ES-I3 (cell line): ENCODE data around the gene DACH1.
"Not testable (repeated sequence)": the region's sequence is repeated elsewhere in the genome, so short reads cannot be mapped to it uniquely, and the experiment has no call there.

Experiments
- H3K36me3 ChIP-seq: 2 replicates; pipeline ENCODE4 v1.6.1; 2013; ENCODE audit warnings: mild to moderate bottlenecking, low read length, control low read depth, moderate library complexity; ENCODE audit not compliant: insufficient read depth
- H3K4me1 ChIP-seq: 2 replicates; pipeline ENCODE4 v1.6.1; 2013; ENCODE audit warnings: mild to moderate bottlenecking, control low read depth, low read length; ENCODE audit not compliant: insufficient read depth
- H3K9ac ChIP-seq: 2 replicates; pipeline ENCODE4 v1.6.1; 2013; ENCODE audit warnings: low read depth, mild to moderate bottlenecking, low read length, moderate library complexity
- H3K9me3 ChIP-seq: 2 replicates; pipeline ENCODE4 v1.6.1; 2013; ENCODE audit warnings: mild to moderate bottlenecking, low read length, moderate library complexity; ENCODE audit not compliant: control insufficient read depth, insufficient read depth

Gene DACH1

DNA sequence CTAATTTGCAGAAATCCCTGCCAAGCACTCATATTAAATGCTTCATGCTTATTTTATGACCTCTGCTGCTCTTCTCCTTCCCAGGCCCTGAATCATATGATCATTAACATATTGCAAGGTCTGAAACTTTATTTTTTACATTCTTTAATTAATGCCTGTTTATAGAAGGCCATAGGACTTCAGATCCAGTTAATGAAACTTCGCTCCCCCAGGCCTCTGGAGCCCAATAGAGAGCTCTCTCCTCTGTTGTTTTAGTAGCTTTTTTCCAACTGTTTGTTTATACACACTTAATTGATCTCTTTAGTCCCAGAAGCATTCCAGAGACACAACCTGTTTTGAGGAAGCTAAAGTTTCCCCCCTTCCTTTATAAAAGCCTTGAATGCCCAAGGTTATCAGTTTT, 68.3 kb downstream of the DACH1 start:
- Histone ChIP-seq H3K4me1 (no peaks in the 10 kb centered on the region), H3K36me3 (no peaks in the 10 kb centered on the region), H3K9me3 (no peaks in the 10 kb centered on the region), H3K9ac (no peak overlapping the region)

DNA sequence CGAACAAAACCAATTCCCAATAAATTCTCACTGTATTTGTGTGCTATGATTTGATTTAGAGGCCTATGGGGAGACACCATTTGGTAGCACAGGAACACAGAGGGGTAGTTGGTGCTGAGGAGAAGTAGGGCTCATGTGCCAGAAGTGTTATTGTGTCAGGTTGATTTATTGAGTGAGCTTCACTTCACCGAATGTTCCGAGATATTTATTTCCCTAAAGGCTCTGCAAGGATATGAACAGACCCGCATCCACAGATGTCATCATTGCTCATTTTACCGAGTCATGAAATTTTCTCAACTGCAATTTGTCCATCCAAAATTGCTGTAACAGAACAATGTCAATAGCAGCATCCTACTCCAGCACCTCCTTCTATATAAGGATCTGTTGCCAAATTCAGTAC, 69.5 kb downstream of the DACH1 start:
- Histone ChIP-seq H3K4me1 (no peaks in the 10 kb centered on the region), H3K36me3 (no peaks in the 10 kb centered on the region), H3K9ac (no peak overlapping the region), H3K9me3 (no peaks in the 10 kb centered on the region)

DNA sequence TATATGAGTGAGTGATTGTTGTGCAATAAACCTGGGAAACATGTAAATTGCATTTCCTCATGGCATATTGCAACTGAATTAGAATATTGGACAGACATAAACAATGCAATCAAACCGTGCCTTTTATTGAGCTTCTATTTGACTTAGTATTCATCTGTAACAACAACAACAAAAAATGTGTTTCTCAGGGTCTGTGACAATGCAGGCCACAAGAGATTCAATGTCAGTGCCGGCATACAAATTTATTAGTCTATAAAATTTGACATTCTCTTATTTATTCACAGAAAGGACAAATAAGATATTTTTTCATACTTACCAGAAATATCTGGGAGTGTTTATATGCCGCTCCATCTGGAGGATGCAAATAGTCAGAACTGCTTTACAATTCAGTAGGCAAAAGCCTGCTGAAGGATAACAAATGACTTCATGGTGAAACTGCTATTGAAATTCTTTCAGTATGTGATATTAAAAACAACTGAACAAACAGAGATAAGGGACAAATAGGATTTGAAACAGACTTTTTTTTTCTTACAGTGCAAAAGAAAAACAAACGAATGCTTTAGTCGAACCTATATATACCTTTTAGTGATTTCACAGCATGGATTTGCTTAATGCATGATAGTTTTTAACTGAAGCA, 77.2 kb downstream of the DACH1 start:
- Histone ChIP-seq H3K36me3 (no peaks in the 10 kb centered on the region), H3K9me3 (no peaks in the 10 kb centered on the region), H3K9ac (no peak overlapping the region), H3K4me1 (peaks cover 8% of the 10 kb centered on the region)

DNA sequence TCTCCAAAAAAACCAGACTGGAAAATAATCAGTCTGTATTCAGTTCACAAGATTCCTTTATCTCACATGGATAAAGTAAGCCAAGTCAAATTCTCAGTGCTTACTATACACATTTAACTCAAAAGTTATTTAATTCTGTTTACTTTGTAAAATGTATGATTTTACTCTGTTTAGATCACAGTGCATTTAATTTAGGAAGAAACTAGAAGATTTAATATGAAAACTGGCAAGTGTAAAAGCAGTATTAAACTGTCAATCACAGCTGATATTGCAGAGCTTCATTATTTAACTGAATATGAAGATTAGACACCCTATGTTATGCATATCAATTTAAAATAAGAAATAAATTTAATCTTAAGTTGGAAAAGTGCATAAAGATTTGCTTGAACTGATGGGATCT, 78.0 kb downstream of the DACH1 start:
- H3K36me3 ChIP-seq = no peaks in the 10 kb centered on the region
- no peak overlapping the region for H3K9ac ChIP-seq
- H3K4me1 ChIP-seq = peaks cover 8% of the 10 kb centered on the region
- H3K9me3 ChIP-seq = no peaks in the 10 kb centered on the region

DNA sequence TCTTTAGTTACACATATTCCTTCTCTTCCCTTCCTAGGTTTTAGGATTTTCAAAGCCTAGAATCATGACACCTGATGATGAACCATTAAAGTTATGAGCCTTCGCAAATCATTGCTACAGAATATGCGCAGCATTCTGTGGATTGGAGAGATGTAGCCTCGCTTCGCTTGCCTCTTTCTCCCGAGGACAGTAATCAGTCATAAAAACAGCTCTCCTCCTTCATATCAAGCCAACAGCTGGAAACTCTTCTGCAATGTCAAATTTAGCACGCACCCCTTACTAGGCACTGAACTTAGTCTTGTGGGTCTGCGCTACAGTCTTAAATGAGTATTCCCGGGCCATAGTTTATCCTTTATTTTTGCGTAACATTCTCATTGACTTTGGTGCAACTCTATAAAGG, 79.6 kb downstream of the DACH1 start:
- Histone ChIP-seq H3K36me3 (no peaks in the 10 kb centered on the region), H3K9me3 (no peaks in the 10 kb centered on the region), H3K9ac (no peak overlapping the region), H3K4me1 (peaks cover 8% of the 10 kb centered on the region)

DNA sequence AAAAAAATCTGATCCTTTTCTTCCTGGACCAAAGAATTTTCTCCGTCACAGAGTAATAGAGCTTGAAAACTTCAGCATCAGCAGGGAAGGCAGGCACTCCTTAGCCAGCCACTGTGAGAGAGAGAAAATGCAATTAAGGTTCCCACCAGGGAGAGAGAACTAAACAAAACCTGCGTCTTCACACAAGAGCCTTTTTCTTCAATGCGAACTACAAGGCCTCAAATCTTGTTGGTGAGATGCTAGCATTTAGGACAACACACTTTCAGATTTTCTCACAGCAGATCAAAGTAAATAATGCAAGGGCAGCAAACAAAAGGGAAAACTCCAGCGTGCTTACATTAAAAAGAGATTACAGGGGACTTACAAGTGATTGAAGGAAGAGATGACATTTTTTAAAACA, 80.1 kb downstream of the DACH1 start:
- H3K4me1 ChIP-seq = peaks cover 8% of the 10 kb centered on the region
- no peaks in the 10 kb centered on the region for H3K36me3 ChIP-seq
- no peaks in the 10 kb centered on the region for H3K9me3 ChIP-seq
- H3K9ac ChIP-seq = no peak overlapping the region

DNA sequence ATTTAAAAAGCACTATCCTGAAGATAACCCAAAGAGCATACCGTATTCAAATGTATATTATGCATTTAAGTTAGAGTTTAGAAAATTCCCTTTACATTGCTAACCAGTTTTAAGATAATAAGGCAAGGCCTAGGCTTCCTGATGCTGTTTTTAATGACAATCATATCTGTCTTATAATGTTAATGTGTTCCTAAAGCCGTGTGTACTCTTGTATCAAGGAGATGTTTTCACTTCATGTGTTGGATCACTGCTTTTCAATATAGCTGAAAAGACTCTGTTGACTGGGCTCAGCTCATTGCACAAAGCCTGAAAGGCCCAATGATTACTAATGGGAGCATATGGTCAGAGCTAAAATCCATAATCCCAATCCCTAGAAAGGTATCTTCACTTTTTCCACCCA, 81.6 kb downstream of the DACH1 start:
- no peak overlapping the region for H3K9ac ChIP-seq
- H3K4me1 ChIP-seq = peaks cover 8% of the 10 kb centered on the region
- no peaks in the 10 kb centered on the region for H3K36me3 ChIP-seq
- H3K9me3 ChIP-seq = no peaks in the 10 kb centered on the region

DNA sequence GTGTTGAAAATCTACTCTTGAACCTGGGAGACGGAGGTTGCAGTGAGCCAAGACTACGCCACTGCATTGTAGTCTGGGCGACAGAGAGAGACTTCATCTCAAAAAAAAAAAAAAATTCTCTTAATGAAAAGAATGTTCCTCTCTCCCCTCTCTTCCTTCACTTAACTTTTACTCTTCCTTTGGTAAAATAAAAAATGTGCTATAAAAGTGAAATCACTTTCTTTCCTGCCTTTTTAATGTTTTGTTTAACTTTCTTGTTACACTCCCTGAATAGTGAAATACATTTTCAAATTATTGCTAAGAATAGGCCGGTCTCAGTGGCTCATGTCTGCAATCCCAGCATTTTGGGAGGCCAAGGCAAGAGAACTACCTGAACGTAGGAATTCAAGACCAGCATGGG, 86.5 kb downstream of the DACH1 start:
- Histone ChIP-seq H3K4me1 (no peaks in the 10 kb centered on the region; the same call in 1 of the 2 replicates), H3K9me3 (no peaks in the 10 kb centered on the region), H3K36me3 (no peaks in the 10 kb centered on the region), H3K9ac (no peak overlapping the region)

DNA sequence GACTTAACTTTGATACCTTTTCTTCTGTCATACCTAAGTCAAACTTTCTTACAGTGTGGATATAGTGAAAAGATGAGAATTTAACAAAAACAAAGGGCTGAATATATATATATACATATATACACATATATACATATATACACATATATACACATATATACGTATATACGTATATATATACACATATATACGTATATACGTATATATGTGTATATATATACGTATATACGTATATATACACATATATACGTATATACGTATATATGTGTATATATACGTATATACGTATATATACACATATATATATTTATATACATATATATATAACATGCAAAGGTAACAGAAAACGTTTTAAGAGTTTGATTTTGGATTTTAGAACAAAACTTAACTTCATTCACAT, 88.0 kb downstream of the DACH1 start:
- not testable (repeated sequence) for H3K36me3 ChIP-seq, H3K9me3 ChIP-seq, H3K9ac ChIP-seq, H3K4me1 ChIP-seq

DNA sequence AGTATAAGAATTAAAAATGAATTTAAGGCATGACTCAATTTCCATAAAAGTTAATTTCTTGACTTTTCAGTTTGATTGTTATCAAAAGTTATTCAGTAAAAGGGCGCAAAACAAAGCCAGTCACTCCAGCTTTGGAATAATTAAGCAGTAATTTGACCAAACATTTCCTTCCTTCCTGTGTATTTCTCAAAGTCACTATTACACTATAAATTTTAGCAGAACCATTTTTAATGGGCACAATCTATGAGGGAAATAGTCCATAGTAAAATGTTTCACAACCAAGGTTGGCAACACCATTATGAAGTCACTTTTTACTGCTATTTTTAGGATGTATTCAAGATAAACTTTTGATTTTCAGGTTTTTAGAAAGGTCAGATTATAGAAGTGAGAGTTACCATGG, 91.0 kb downstream of the DACH1 start:
- no peak overlapping the region for H3K9ac ChIP-seq
- H3K9me3 ChIP-seq = no peaks in the 10 kb centered on the region
- no peaks in the 10 kb centered on the region for H3K4me1 ChIP-seq
- H3K36me3 ChIP-seq = no peaks in the 10 kb centered on the region

DNA sequence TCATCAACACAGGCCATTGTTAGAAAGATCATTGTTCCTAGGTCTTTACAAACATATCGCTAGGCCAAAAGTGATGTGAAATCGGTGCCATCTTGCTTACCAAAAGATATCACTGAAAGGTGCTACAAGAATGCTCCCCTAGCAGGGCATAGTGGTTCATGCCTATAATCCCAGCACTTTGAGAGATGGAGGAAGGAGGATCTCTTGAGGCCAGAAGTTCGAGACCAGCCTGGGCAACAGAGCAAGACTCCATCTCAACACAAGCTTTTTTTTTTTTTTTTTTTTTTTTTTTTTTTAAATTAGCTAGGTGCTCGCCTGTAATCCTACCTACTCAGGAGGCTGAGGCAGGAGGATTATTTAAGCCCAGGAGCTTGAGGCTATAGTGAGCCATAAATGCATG, 92.1 kb downstream of the DACH1 start:
- Histone ChIP-seq H3K9ac (no peak overlapping the region), H3K9me3 (no peaks in the 10 kb centered on the region), H3K36me3 (no peaks in the 10 kb centered on the region), H3K4me1 (no peaks in the 10 kb centered on the region)

DNA sequence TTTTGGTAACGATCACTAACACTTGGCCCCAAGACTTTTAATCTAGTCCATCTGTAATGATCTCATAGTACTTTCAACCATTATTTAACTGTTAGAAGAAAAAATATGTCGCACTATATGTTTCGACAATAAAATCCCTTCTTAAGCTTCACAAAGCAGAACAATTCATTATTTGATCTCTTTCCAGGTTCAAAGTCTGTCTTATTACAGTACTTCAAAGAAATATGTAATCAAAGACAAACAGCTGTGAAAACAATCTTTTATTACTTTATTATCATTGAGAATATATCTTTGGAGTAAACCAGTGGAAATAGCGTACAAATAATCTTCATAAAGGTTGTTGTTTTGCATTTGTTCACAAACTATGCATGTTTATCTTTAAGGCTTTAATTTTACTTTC, 93.5 kb downstream of the DACH1 start:
- Histone ChIP-seq H3K9me3 (no peaks in the 10 kb centered on the region), H3K36me3 (no peaks in the 10 kb centered on the region), H3K4me1 (no peaks in the 10 kb centered on the region), H3K9ac (no peak overlapping the region)

DNA sequence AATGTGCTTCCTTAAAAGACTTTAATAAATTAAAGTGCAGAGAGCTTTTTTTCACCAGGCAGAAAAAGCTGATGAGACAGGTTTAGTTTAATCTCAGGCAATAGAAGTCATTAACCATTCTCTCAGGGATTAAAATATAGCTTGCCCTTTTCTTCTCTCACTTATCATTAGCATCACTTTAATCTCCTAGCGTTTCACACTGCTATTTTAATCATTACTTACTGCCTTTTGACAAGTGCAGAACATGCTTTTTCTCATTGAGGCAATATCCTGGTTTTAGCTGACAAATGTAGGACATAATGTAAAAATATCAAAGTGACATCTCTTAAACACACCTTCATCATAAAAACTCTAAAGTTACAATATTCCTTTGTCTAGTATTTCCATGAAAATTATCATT, 94.6 kb downstream of the DACH1 start:
- H3K9me3 ChIP-seq = no peaks in the 10 kb centered on the region
- no peak overlapping the region for H3K9ac ChIP-seq
- H3K4me1 ChIP-seq = no peaks in the 10 kb centered on the region
- H3K36me3 ChIP-seq = no peaks in the 10 kb centered on the region

DNA sequence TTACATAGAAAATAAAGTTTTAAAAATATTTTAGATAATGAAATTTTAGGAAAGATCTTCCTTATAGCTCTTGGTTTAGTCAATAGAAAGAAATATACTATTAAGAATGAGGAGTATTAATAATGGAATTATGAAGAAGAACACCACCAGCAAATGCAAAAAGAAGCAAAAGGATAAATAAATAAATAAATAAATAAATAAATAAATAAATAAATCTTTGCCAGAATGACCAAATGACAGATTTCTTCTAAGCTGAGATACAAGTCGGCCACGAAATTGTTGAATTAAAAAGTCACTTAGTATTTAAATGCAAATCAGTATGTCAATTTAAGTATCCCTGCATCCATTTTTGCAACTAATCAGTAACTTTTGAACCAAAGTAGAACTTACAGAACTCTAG, 95.9 kb downstream of the DACH1 start:
- Histone ChIP-seq H3K4me1 (no peaks in the 10 kb centered on the region), H3K9ac (no peak overlapping the region), H3K9me3 (no peaks in the 10 kb centered on the region), H3K36me3 (no peaks in the 10 kb centered on the region)

DNA sequence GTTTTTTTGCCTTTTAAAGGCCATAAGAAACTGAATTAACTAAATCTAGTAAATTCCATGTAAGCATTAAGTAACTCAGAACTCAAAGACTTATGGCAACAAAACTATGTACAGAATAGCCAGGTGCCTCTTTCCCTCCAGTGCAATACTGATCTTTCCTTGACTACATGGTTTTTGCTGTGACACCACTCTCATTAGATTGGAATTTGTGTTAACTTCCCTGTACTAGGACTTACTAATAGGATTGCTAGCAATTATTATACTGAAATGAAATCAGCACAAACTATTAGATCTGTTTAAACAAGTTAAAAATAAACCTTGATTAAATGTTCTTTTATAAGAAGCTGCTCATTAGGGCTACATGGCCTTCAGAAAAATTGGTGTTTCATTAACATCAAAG, 96.3 kb downstream of the DACH1 start:
- Histone ChIP-seq H3K9me3 (no peaks in the 10 kb centered on the region), H3K4me1 (no peaks in the 10 kb centered on the region), H3K9ac (no peak overlapping the region), H3K36me3 (no peaks in the 10 kb centered on the region)

DNA sequence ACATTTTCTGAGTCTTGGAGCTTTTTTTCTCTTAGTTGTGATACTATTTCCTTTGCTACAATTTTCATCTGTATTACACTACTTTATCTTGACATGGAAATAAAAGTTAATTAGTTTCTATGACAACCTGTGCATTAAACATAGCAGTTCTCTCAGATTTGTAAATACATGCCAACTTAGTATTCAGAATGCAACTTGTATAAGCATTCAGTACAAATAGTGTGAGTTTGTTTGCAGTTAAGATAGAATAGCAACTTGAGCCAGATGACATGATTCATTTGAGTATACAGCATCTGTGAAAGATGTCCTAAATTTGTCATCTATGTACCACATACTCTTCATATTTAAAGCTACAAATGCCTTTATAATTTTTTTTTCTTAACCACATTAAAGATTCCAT, 98.1 kb downstream of the DACH1 start:
- Histone ChIP-seq H3K36me3 (no peaks in the 10 kb centered on the region), H3K4me1 (no peaks in the 10 kb centered on the region), H3K9me3 (no peaks in the 10 kb centered on the region), H3K9ac (no peak overlapping the region)
